ENCODE data around the gene GGN. TPM values are rescaled to one million over a fixed set of nuclear protein-coding genes. Genes with fewer than 3 reads are reported as not detected.

GGN gene
- total and polyA plus RNA-seq, 7 donors = 0.04 to 0.34 (median 0.19) TPM; not detected in 3

DNA sequence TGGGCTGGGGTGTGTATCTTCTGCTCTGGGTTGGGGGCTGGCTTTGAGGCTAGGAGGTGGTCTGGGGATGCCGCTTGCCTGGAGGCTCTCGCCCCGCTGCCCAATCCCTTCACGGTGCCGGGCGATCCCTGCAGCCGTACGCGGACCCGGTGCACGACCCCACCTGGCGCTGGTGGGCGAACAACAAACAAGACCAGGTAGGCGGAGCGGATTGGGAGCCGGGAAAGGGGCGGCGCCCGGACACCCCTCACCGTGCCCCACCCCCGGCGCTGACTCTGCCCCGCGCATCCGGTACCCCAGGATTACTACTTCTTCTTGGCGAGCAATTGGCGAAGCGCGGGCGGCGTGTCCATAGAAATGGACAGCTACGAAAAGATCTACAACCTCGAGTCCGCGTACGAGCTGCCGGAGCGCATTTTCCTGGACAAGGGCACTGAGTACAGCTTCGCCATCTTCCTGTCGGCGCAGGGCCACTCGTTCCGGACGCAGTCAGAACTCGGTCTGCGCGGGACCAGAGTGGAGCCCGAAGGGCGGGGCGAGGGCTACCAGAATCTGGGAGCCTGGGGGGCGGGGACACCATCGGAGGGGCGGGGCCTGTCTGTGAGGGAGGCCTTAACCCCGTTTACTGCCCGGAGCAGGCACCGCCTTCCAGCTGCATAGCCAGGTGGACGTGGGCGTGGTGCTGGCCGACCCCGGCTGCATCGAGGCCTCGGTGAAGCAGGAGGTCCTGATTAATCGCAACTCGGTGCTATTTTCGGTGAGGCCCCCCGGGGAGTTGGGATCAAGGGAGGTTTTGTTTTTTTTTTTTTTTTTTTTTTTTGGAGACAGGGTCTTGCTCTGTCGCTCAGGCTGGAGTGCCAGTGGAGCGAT, 25.5 kb downstream of the GGN start:
- peak overlapping the region; percentile 75 for H3K4me3 ChIP-seq
- peak overlapping the region; percentile 36 for H3K27ac ChIP-seq
- intact Hi-C loops (cut with DNase I) = no loop called here
- ATAC-seq (peak; percentile 56 to 74 (median 68)), DNase-seq (peak; percentile 83 to 87)
- H3K4me1 ChIP-seq = peaks cover 12% of the 10 kb centered on the region
- H3K27me3 ChIP-seq (ENCODE audit: insufficient read depth in 3 of 3, low read length in 2 of 3) = peaks cover 0 to 26% (median 9%) of the 10 kb centered on the region in 3 donors
- TF ChIP-seq, protein P1, sequence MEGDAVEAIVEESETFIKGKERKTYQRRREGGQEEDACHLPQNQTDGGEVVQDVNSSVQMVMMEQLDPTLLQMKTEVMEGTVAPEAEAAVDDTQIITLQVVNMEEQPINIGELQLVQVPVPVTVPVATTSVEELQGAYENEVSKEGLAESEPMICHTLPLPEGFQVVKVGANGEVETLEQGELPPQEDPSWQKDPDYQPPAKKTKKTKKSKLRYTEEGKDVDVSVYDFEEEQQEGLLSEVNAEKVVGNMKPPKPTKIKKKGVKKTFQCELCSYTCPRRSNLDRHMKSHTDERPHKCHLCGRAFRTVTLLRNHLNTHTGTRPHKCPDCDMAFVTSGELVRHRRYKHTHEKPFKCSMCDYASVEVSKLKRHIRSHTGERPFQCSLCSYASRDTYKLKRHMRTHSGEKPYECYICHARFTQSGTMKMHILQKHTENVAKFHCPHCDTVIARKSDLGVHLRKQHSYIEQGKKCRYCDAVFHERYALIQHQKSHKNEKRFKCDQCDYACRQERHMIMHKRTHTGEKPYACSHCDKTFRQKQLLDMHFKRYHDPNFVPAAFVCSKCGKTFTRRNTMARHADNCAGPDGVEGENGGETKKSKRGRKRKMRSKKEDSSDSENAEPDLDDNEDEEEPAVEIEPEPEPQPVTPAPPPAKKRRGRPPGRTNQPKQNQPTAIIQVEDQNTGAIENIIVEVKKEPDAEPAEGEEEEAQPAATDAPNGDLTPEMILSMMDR (IDR thresholded peaks at IDR 0.05) = no peak
- WGBS, 3 donors = 2% methylated on average over 60 to 68 of the region's 68 CpGs
- no peaks in the 10 kb centered on the region for H3K9me3 ChIP-seq
- no peaks in the 10 kb centered on the region for H3K36me3 ChIP-seq (ENCODE audit: insufficient read depth in 1 of 2, low read depth in 1 of 2)

DNA sequence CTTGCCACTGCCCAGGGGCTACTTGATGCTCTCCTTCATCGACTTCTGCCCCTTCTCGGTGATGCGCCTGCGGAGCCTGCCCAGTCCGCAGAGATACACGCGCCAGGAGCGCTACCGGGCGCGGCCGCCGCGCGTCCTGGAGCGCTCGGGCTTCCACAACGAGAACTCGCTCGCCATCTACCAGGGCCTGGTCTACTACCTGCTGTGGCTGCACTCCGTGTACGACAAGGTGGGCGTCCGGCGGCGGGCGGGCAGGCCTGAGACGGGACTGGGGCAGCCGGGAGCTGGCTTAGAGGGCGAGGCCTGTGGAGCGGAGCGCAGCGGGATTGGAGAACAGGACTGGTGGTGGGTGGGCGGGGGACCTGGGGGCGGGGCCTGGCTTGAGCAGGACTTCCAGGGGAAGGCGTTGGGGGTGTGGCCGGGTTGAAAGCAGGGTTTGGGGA, 26.2 kb downstream of the GGN start:
- intact Hi-C loops (cut with DNase I) = no loop called here
- DNase-seq (peak; percentile 68 to 79), ATAC-seq (peak; percentile 70 to 89 (median 80))
- WGBS, 3 donors = 0 to 1% (median 0%) methylated on average over 30 to 37 of the region's 37 CpGs
- H3K27me3 ChIP-seq (ENCODE audit: insufficient read depth in 3 of 3, low read length in 2 of 3) = peaks cover 0 to 31% (median 12%) of the 10 kb centered on the region in 3 donors
- H3K36me3 ChIP-seq (ENCODE audit: insufficient read depth in 1 of 2, low read depth in 1 of 2) = no peaks in the 10 kb centered on the region
- peaks cover 12% of the 10 kb centered on the region for H3K4me1 ChIP-seq
- TF ChIP-seq, protein P1 (IDR thresholded peaks at IDR 0.05) = peak; percentile 8
- H3K9me3 ChIP-seq = no peaks in the 10 kb centered on the region
- no peak overlapping the region for H3K27ac ChIP-seq
- H3K4me3 ChIP-seq = peak overlapping the region; percentile 75

DNA sequence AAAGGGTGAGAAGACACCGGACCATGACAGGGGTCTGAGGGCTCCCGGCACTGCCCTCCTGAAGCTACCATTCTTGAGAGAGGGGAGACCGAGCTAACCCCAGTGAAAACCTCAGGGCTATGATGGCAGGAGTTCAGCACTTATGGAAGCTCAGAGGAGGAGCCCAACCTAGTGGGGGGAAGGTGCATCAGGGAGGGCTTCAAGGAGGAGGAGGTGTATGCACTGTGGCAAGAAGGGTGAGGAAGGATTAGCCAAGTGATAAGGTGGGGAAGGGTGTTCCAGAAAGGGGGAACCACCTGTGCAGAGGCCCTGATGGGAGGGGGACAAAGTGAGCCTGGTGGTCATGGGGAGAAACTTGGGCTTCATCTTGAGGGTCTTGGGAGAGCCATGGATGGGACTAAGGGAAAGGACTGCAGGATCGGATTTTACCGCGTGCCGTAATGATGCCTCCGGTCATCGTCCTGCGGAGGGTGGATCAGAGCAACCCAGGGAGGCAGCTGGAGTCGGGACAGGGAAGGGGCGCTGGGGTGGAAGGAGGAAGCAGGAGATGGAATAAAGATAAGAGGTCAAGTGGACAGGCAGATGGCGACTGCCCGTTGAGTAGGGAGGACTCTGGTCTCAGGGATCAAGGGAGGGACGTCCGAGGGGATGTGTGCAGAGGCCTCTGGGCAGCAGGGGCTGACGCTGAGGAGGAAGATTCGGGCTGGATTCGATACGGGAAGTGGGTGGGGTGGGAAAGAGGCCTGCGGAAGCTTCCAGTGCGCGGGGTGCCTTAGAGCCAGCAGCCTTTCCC, 26.8 kb downstream of the GGN start:
- Histone ChIP-seq H3K36me3 (ENCODE audit: insufficient read depth in 1 of 2, low read depth in 1 of 2) (no peaks in the 10 kb centered on the region), H3K4me3 (peak overlapping the region; percentile 75), H3K27me3 (ENCODE audit: insufficient read depth in 3 of 3, low read length in 2 of 3) (peaks cover 0 to 36% (median 16%) of the 10 kb centered on the region in 3 donors), H3K9me3 (no peaks in the 10 kb centered on the region), H3K4me1 (peaks cover 12% of the 10 kb centered on the region), H3K27ac (no peak overlapping the region)
- DNase-seq (no peak), ATAC-seq (peak in 2 of 4 donors; percentile 7 to 13)
- 13 to 15% (median 15%) methylated on average over 17 to 23 of the region's 23 CpGs for WGBS, 3 donors
- intact Hi-C loops (cut with DNase I) = no loop called here
- TF ChIP-seq, protein P1 (IDR thresholded peaks at IDR 0.05) = no peak

DNA sequence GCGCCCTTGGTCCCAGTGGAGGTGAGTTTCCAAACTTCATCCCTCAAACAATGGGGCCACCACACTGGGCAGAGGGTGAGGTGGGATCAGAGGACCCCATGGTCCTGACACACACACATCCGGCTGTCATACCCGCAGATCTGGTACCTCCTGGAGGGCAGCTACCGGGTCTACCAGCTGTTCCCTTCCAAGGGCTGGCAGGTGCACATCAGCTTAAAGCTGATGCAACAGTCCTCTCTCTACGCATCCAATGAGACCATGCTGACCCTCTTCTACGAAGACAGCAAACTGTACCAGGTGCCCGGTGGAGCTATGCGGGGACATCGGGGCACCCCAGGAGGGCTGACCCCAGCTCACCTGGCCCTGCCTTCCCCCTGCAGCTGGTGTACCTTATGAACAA, 27.5 kb downstream of the GGN start:
- intact Hi-C loops (cut with DNase I) = no loop called here
- TF ChIP-seq, protein P1 (IDR thresholded peaks at IDR 0.05) = no peak
- ATAC-seq (no peak), DNase-seq (no peak)
- H3K9me3 ChIP-seq = no peaks in the 10 kb centered on the region
- 58 to 64% (median 63%) methylated on average over 9 of the region's 9 CpGs for WGBS, 3 donors
- no peaks in the 10 kb centered on the region for H3K36me3 ChIP-seq (ENCODE audit: insufficient read depth in 1 of 2, low read depth in 1 of 2)
- H3K27me3 ChIP-seq (ENCODE audit: insufficient read depth in 3 of 3, low read length in 2 of 3) = peaks cover 0 to 41% (median 16%) of the 10 kb centered on the region in 3 donors
- no peak overlapping the region for H3K27ac ChIP-seq
- H3K4me3 ChIP-seq = no peak overlapping the region
- peaks cover 12% of the 10 kb centered on the region for H3K4me1 ChIP-seq

Data from psoas muscle (tissue), 8 donors.